ENCODE data around the gene CHKA.

CHKA gene

DNA sequence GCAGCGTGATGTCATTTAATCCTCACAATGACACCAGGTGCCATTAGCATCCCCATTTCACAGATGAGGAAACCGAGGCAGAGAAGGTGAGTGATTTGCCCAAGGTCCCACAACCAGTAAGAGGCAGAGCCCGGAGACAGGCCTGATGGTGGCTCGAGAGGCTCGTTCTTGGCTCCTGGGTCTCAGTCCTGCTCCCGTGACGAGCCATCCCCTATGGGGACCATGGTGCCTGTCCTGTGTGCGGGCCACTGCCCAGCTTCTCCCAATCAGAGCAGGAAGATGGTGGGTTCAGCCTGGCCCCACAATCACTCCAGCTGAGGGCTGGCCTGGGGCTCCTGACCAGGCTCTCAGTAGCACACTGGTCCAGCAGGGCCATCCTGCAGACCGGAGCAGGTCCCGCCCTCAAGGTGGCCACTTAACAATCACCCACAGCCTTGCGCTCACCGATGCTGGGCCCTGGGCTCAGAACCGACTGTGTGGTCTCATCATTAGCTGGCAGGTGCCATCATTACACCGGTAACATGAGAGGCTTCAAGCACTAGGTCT lies 107.5 kb downstream of the CHKA start:
- no peak for DNase-seq (ENCODE audit: low read depth)

DNA sequence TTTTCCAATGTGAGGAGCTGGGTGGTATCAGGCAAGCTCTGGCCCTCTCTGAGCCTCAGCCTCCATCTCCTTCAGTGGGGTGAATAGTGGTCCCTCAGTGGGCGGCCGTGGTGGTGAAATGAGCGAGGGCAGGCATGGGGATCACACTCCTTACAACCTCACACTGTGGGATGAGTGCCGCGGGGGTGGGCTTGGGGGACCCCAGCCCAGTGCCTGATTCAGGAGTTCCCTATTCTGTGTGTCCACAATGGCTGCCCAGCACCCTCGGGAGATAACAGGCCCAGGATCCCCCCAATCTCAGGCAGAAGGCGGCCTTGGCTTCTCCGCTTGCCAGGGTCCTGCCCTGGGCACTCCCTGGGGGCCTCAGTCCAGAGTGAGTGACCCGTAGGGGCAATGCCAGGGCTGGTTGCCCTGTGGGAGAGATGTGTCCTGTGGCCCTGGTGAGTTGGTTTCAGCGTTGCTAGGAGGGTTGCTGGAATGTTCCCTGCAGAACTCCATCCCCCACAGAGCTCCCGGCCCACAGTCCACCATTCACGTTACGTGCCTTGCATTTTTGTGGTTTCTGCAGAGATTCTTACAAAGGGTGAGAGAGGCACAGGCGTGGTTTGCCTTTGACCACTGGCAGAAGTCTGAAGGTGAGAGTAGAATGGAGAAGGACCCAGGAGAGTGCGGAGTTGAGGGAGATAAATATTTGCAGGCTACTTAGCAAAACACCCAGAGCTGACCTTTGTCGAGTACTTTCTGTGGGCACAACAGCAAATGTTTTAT lies 108.2 kb downstream of the CHKA start:
- DNase-seq (ENCODE audit: low read depth) = no peak

DNA sequence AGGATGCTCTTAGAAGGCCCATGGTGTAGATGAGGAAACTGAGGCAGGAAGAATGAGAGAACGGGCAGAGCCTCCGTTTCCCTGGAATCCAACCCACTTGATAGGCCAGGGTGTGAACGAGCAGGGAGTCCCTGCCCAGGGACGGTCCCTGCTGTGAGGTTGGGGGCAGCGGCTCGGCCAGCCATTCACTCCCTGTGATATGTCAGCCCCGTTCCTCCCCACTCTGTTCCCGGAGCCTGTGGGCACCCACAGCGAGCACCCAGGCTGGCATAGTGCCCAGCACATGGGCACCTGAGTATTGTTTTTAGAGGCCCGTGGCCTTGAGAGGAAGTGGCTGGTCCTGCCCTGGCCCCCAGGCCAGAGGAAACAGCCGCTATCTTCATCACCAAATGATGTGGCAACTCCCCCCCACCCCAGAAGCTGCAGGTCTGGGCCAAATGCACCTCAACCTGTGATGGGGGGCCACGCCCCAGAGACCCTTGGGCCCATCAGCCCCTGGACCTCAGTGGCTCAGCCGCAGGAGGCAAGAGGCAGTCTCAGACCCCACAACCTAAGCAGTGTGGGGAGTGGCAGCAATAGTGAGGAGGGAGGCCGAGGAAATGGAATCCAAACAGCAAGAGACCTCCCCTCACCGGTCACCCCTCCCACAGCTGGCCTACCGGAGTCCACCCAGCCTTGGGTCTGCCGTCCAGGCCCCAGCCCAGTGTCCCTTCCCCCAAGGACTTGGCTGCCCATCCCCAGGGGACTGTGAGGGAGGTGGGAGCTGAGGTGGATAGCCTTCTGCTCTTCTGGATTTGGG lies 108.9 kb downstream of the CHKA start:
- DNase-seq (ENCODE audit: low read depth) = no peak

DNA sequence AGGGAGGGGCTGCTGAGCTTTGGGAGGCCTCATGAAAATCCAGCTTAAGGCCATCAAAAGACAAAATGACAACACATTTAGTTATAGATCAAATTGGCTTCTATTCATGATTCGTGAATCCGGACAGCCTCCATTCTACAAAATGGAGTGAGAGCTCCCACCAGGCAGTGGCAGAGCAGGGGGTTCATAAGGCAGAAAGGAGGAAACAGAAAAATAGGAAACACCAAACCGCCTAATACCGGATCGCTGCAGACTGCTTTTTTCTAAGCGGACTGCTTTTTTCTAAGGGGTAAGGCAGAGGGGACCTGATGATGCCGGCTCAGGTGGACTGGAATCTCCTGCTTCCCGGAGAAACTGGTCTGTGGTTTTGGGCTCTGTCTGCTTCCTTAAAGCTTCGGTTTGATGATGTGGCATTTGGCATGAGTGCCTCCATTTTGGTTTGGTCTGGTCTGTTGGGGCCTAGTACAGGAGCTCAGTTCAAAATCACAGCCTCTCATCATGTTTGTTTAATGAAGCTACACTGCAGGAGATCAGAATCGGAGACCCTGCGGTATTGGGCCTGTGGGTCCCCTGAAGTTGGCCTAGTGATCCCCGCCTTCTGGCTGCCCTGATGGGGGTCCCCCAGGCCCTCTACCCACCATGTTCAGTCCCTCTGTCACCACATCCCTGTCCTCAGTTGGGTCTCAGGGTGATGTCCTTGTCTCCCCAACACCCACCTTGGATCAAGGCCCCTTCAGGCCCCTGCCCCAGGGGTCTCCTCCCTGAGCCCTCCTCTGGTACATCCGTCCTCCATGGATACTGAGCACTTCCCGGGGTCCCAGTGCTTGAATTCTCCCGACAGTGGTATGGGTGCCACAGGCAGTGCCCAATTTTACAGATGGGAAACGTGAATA lies 109.9 kb downstream of the CHKA start:
- no peak for DNase-seq (ENCODE audit: low read depth)

DNA sequence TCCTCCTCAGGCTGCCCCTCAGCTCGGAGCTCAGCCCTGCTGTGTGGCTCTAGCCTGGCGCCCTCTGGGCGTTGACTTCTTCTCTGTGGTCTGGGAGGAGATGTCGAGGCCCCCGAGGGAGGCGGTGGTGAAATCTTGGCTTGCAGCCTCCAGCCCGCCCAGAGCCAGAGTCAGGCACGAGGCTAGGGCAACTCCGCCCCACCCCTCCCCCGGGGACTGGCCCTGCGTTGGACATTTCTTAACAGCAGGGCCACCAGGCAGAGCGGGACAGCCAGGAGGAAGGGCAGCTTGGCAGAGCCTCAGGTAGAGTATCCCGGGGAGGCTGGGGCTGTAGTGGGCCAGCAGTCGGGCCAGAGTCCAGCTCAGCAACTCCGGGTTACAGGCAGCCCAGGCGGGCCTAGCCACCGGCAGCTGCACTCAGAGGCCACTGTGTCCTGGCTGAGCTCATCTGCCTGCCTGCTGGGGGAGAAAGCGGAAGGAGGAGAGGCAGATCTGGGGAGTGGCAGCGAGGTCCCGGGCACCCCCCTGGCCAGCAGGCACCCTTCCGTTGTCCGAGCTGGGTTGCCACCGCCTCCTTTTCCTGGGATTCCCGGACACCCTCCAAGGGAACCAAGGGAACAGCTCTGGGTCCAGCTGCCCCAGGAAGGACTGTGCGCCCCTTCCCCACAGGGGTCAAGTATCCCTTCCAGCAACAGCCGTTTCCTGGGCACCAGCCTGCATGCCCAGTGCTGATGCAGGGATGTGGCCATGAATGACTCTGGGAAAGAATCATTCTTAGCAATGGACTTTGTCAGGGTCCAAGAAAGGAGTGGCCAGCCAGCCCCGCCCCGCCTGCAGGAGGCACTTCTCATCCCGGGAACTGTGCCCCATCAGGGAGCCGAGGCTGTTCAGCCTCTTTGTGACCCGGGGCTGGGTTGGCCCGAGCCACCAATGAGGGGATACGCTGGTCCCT lies 110.8 kb downstream of the CHKA start, which contains the start of gene ALDH3B1:
ALDH3B1 (plus strand) TSS at position 238 of the 952 bp plus-strand sequence. CDS start 4,971 bp downstream, outside the sequence.
- DNase-seq (ENCODE audit: low read depth) = no peak

DNA sequence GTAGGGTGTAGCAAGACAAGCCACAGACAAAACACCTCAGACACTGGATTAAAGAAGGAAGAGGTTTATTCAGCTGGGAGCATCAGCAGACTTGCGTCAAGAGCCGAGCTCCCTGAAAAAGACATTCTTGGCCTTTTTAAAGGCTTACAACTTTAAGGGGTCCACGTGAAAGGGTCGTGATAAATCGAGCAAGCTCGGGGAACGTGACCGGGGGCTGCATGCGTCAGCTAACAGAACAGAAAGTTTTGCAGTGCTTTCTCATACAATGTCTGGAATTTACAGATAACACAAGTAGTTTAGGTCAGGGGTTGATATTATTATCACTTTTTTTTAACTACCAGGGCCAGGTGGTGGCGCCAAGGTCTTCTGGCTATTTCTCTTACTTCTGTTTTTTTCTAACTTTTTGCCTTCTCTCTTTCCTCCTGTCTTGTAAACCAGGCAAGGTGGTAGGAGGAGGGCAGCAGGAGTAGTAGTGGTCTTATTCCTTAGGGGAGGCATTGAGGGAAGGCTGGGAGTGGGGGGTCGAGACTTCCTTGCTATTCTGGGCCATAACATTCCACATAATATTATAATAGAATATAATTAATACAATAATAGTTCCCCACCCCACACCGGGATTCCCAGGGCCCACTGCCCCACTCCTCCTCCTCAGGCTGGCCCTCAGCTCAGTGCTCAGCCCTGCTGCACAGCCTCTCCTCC lies 111.6 kb downstream of the CHKA start:
- DNase-seq (ENCODE audit: low read depth) = no peak

DNA sequence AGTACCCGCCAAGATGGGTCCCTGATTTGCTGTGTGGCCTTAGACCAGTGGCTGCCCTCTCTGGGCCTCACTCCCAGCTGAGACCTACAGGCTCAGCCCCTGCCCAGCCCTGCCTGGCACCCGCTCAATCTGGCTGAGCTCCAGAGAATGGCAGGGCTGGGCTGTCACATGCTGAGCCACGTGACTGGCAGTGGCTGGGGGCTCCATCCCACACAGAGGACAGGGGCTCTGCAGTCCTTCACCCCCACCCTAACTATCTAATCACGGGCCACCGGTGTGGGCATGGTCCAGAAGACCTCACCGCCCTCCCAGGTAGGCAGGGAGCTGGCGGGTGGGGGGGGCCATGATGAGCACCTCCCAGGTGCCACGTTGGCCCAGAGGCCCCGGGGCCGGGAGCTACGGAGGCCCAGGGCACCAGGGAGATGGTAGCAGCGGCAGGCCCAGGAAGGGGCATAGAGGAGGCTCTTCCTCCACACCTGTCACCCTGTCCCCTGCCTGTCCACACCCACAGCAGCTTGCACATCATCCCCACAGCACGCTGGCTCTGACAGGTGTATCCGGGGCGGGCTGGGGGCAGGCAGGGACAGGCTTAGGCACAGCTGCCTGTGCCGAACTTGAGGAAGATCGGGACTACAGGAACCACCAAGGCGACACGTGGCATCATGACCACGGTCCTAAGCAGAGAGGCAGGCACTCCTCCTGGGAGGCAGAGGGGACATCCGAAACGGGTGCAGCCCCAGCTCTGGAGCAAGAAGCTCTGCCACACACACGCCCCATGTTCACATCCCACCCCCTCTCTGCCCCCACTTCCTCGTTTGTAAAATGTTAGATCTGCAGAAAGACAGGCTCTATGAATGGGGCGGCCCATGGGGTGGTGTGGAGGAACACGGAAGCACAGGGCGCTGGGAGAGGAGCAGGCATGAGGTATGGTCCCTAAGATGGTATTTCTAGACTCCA lies 112.5 kb downstream of the CHKA start:
- no peak for DNase-seq (ENCODE audit: low read depth)

DNA sequence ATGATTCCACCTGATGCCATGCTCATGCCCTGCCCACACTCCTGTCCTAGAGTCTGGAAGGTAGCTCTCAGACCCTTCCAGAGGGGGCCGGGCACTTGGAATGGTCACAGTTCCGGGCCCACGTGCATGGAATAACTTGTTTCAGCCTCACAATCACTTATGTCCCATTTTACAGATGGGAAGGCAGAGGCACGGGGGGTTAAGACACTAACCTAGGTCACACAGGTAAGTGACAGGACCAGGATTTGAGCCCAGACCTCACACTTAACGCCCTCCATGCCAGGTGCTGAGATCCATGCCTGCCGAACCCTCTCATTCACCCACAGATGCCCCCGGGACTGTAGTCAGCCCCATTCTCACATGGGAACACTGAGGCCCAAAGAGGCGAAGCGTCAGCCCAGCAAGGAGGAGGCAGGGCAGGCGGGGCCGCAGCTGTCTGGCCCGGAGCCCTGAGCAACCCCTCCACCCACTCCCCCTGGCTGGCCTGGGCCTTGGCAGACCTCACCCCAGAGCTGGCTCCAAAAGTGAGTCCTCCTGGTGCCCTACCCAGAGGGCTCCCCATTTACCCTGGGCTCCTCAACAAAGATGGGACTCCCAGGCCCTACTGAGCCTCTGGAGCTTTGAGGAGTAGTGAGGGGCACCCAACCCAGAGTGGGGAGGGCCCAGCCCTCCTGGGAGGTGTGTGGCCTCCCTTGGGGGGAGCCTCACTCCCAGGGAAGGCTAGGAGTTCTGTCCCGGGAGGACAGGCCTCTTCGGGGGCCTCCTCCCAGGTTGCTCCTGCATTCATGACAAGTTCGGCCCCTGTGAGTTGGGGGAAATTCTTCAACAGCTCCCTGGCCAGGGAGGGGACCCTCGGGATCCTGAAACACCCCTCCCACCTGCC lies 113.4 kb downstream of the CHKA start:
- DNase-seq (ENCODE audit: low read depth) = no peak

DNA sequence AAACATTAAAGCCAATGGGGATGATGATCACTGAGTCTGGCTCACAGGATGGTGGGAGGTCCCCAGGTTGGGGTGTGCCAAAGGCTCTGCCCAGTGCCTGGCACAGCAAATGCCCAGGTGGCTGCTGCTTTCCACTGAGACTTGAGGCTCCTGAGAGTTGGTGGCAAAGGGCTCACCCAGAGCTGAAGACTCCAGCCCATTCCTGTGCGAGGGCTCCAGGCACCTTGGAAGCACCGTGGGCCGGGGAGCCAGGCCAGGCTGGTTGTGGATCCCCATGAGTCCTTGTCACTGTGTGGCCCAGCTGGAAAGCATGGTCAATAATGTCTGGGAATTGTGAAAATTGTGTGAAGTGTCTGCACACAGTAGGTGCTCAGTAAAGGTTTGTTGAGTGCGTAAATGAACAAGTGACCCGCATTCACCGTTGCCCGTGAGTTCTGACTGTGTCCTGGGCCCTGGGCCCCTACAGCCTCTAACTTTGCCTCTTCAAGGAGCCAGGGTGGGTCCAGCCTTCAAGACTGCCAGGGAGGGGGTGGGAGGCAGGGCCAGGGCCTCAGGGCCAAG lies 114.5 kb downstream of the CHKA start:
- no peak for DNase-seq (ENCODE audit: low read depth)

DNA sequence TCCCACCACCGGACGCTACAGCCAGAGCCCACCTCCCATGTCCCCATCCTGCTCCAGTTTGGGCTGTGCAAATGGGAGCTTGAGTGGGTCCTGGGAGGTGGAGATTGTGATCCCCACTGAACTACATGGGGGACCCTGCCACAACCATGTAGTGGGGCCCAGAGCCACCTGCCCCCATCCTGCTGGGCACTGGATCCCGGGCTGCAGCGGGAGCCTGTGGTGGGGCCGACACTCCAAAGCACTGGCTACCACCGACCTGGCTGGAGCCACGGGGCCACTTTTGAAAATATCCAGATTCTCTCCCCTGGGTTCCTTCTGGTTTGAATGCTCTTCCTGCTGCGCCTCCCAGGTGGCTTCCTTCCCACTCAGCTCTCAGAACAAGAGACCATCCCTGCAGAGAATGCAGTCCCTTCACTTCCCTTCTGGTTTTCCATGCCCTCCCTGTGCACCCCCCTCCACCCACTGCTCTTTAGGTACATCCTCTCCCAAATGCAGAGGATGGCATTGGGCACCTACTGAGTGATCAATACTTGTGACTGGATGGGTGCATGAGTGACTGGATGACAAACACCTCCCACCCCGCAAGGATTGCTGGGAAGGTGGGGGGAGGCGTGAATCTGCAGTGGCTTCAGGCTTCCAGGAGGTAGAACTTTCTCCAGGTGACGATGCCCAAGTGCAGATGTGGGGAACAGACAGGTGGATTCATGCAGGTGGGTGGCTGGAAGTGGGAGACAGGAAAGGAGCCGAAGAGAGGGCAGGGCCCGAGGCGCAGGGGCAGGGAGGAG lies 116.4 kb downstream of the CHKA start:
- no peak for DNase-seq (ENCODE audit: low read depth)

DNA sequence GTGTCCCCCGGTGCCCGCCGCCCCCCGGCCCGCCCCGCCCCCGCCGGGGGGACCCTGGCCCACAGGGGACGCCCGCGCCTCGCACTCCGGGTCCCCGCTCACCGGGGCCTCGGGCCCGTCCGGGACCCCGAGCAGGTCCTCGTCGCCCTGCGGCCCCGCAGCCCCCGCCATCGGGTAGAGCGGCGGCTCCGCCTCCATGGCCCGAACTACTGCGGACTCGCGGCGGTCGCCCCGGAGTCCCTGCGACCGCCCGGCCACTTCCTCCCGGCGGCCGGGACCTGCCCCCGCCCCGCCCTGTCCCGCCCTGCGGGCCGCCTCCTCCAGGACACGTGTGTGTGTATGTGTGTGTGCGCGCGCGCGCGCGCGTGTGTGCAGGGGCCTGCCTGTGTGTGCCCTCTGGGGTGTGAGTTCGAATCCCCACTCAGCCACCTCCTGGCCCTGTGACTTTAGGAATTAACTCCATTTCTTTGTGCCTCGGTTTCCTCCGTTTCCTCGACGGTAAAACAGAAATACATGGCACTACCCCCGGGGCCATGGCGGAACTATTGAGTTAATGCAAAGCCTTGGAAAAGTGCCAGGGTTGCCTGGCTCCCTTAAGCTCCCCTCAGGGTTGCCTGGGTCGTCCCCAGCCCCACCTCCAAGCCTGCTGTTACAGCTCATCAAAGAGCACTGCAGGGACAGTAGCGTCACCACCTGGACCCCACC lies 117.2 kb downstream of the CHKA start, which contains the start of gene UNC93B1:
UNC93B1 (minus strand) TSS at position 252 of the 705 bp plus-strand sequence; CDS start at position 198, 54 bp downstream.
- DNase-seq (ENCODE audit: low read depth) = peak; percentile 59

DNA sequence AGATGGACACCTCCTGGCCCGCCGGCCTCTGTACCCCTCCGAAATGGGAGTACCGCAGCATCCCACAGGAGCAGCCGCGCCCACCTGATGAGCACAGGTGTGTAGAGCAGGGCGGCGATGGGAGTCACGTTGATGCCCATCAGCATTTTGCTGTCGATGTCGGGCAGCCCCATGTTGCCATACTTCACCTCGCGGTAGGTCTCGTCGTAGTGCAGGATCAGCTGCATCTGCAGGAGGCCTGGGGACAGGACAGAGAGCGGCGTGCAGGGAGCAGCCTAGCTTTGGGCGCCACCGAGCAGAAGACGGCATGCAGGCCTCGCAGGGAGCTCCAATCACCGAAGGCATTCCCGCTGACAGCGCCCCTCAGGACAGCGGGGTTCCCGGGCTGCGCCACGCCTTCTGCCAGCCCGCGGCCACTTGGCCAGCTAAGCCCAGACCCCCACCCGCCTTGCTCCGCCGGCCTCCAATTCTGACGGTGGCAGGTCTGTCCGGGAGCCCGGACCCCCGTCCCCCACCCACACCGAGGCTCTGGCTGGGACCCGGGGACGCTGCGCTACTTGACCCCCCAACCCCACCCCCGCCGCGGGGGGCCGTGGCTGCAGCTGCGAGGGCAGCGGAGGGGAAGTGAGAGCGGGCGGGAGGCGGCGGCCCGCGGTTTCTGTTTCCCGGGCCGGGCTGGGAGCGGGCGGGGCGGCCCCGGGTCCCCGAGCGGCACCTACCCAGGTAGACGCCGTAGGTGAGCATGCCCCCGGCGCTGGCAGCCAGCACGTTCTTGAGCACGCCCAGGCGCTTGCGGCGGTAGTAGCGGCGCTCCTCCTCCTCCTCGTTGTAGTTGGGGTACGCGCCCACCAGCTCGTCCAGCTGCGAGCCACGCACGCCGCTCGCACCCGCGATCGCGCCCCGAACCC lies 118.0 kb downstream of the CHKA start:
- DNase-seq (ENCODE audit: low read depth) = no peak

Data from stimulated activated CD8-positive, alpha-beta memory T cell treated with anti-CD3 and anti-CD28 coated beads, Interleukin-15, amount 100 ng/mL, for 24 hours (primary cell).